ENCODE results near the gene ARHGAP15.

The ARHGAP15 gene

DNA sequence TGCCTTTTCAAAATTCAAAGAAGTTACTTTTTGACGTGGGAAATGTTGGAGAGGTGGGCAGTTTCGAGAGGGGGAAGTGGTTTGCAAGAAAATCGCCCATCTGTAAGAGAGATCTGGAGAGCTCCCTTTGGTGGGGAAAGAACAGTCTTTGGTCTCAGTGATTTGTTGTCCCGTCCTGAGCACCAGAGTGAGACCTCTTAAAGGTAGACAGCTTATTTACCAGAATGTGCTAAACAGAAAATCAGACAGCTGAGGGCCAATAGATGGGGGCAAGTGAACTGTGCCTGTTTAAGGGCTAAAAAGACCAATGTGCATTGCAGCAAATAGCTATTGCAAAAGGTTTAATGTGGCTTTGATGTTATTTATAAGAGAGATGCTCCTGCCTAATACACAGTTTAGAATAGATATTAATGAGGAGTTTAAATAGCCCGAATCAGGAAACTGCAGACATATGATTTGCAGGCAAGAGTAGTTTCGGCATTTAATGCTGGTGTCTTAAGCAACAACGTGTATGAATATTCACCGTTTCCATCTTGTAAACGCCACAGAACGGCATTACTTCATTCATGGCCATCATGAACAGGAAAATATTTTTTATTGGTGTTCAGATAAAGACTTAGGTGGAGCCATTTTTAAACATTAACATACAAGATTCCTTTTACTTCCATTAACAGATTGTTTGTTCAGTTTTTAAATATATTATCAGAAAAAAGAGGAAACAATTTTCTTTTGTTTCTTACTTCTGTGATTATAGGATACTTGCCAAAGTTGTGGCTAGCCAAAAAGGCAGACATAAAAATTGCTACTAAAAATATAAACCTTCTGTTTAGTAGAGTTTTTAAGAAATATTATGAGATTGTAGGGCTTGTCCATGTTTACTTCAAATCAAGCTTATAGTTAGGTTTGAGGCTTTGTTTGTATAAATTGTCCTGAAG is 29.6 kb downstream of the ARHGAP15 start:
- FAIRE-seq: no peak
- DNase-seq (ENCODE audit: insufficient read length, low spot score): no peak
- TF ChIP-seq, protein P1, sequence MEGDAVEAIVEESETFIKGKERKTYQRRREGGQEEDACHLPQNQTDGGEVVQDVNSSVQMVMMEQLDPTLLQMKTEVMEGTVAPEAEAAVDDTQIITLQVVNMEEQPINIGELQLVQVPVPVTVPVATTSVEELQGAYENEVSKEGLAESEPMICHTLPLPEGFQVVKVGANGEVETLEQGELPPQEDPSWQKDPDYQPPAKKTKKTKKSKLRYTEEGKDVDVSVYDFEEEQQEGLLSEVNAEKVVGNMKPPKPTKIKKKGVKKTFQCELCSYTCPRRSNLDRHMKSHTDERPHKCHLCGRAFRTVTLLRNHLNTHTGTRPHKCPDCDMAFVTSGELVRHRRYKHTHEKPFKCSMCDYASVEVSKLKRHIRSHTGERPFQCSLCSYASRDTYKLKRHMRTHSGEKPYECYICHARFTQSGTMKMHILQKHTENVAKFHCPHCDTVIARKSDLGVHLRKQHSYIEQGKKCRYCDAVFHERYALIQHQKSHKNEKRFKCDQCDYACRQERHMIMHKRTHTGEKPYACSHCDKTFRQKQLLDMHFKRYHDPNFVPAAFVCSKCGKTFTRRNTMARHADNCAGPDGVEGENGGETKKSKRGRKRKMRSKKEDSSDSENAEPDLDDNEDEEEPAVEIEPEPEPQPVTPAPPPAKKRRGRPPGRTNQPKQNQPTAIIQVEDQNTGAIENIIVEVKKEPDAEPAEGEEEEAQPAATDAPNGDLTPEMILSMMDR (IDR thresholded peaks at IDR 0.05; ENCODE audit: insufficient read depth, missing control alignments): no peak

DNA sequence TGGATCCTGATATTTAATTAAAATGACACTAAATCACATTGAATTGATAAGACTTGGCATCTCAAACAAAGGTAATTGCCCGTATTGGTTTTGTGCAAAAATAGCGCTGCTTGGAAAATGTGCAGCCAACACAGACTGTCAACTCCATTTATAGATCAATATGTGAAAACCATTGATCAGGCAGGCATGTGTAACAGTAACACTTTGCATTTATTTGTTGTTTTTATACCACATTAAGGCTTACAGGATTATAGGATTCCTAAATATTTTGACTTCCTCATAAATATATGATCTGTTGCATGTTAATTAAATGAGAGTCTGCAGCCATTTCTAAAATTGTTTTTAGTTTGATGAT is 30.2 kb downstream of the ARHGAP15 start:
- TF ChIP-seq, protein P1 (IDR thresholded peaks at IDR 0.05; ENCODE audit: insufficient read depth, missing control alignments): no peak
- no peak for DNase-seq (ENCODE audit: insufficient read length, low spot score)
- no peak for FAIRE-seq

DNA sequence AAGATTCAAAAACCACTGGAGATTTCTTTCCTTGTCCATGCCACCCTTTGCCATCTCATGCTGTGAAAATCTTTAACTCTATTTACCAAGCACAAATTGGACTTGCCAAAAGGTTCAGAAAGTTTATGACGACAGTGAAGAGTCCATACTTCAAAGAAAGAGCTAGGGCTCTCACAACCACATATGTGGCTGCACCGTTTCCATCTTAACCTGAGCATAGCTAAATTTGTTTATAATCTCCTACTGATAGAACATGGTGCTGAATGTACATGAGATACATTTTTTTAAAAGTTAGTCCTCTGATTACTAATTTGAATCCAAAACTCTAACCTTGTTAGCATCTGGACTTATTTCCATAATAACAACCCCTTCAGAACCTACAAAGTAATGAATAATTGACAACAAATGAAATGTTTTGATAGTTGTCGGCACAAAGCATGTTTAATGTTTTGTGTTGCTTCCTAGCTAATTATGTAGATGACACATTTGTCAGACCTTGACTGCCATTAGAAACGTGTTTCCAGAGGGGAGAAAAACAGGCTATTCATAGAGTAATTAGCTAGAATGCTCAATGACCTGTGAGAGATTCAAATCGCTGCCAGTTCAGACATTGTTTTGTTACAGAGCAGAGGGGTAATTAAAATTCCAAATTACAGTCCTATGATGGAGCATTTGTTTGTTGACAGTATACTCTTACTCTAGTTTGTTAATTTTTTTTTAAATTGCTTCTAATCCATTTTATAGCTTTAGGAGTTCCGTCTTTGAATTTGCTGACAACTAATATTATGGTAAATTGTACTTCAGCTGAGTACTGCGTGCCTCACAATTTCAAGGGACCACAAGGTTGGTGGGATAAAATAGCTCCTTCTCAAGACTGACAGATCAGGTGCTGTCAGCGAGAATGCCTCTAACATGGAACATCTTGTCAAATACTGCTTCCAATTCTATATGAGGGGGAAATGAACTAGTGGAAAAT is 31.8 kb downstream of the ARHGAP15 start:
- DNase-seq (ENCODE audit: insufficient read length, low spot score): no peak
- TF ChIP-seq, protein P1 (IDR thresholded peaks at IDR 0.05; ENCODE audit: insufficient read depth, missing control alignments): no peak
- FAIRE-seq: no peak

DNA sequence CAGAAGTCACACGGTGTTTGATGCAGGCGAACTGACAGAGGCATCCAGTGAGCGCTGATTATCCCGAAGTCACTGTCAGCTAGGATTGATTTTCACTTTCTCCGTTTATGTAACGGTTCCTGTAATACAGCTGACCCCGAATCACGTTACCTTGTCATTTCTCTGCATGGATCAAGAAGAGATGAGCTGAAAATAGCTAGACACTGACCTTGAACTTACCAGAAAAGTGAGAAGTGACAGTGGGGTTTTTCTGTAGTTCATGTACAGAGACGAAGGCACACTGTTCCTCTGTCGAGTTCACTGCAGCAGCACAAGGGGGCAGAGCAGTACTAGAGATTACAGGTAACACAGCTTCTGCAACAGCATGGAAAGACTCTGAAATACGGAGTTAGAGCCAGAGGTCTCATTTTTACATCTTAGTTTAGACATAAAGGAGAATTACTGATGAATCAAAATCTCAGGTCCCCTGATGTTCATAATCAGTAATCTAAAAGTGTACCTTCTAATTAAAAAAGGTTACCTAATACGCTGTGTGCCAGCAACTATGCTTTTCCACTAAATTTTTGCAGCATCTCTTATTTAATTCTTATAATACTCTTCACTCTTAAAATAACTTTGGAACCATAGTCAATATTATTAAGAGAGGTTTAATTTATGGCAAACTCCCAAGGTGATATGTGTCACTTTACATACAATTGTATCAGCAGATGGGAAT is 33.1 kb downstream of the ARHGAP15 start:
- no peak for DNase-seq (ENCODE audit: insufficient read length, low spot score)
- FAIRE-seq: peak; percentile 94
- TF ChIP-seq, protein P1 (IDR thresholded peaks at IDR 0.05; ENCODE audit: insufficient read depth, missing control alignments): peak; percentile 92

DNA sequence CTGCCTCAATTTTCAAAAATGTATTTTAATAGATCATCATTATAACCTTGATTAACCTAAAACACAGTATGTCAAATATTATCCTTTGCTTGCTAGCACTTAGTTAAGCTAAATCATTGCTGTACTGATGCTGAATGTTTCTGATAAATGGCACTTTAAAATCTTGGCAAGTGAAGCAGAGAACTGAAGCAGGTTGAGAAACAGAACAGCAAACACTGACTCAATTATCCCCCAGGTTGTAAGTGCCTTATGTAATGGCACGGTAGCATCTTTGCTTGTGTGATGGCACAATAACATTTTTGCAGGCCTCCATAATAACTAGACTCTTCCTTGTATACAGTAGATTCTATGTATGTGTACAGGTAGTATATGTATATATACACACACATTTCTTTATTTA is 33.8 kb downstream of the ARHGAP15 start:
- FAIRE-seq: no peak
- TF ChIP-seq, protein P1 (IDR thresholded peaks at IDR 0.05; ENCODE audit: insufficient read depth, missing control alignments): no peak
- DNase-seq (ENCODE audit: insufficient read length, low spot score): no peak

DNA sequence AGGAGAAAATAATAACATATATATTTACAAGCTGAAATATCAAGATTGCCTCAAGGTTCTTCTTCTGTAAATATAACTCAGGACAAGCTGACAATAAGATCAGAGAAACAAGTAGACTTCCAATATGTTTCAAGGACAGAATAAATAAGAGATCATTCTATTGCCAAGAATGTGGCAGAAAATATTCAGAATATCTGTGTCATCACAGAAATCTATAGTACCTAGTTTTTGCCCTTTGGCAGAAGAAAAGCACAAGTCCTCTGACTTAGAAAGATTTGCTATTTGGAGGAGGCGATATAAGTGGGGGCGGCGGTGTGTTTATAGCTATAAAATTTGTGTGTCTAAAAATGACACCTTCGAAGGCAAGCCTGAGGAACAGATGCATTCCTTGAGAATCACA is 34.3 kb downstream of the ARHGAP15 start:
- FAIRE-seq (no peak), DNase-seq (ENCODE audit: insufficient read length, low spot score) (no peak)
- TF ChIP-seq, protein P1 (IDR thresholded peaks at IDR 0.05; ENCODE audit: insufficient read depth, missing control alignments): no peak
